Uterus (tissue), 2 donors: ENCODE data around the gene ARHGAP42.
A peak's percentile ranks its signal among the peaks of the same experiment; 100 is the strongest.

Experiments used
- POLR2A ChIP-seq, 2 donors: fragments of 450-650 bp; IDR thresholded peaks; one replicate each; pipeline ENCODE4 v1.6.1; 2016; ENCODE audit warnings: antibody characterized with exemption in 2 of 2, mild to moderate bottlenecking in 1 of 2, moderate library complexity in 1 of 2
- TF ChIP-seq, protein P1 (sequence below), 4 experiments: fragments of 200-600 bp in 2 of 4; fragments of 450-650 bp in 2 of 4; sonication (generic) in 2 of 4; IDR thresholded peaks; one replicate each; pipeline ENCODE4 v1.5.1; 2016 to 2019; ENCODE audit warnings: antibody characterized with exemption in 4 of 4, mild to moderate bottlenecking in 2 of 4, moderate library complexity in 1 of 4

DNA sequence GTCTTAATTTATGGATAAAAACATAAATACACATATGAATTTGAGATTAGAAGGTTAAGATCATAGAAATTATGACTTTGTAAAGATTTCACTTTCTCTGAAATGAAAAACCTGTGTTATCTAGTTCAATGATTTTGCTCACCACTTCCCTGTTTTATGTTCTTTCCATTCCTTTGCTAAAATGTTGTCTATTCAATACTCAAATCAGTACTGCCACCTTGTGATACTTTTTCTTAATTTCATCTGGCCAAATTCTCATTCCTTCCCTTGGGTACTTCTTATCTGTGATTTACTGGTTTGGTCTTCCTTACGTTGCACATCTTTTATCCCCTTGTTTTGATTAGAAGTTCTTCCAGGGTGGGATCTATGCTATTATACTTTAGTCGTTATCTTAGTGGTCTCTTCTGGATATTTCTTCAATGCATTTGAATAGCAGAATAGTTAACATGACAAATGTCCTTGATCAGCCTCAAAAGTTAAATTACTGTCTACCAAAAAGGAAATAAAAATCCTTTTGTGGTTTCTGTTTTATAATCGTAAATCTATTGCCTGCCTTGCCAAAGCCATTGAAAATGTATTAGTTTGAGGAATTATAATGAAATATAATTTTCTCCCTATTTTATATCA is 245.5 kb downstream of the ARHGAP42 start:
- TF ChIP-seq POLR2A (IDR thresholded peaks at IDR 0.05): no peak
- TF ChIP-seq, protein P1, sequence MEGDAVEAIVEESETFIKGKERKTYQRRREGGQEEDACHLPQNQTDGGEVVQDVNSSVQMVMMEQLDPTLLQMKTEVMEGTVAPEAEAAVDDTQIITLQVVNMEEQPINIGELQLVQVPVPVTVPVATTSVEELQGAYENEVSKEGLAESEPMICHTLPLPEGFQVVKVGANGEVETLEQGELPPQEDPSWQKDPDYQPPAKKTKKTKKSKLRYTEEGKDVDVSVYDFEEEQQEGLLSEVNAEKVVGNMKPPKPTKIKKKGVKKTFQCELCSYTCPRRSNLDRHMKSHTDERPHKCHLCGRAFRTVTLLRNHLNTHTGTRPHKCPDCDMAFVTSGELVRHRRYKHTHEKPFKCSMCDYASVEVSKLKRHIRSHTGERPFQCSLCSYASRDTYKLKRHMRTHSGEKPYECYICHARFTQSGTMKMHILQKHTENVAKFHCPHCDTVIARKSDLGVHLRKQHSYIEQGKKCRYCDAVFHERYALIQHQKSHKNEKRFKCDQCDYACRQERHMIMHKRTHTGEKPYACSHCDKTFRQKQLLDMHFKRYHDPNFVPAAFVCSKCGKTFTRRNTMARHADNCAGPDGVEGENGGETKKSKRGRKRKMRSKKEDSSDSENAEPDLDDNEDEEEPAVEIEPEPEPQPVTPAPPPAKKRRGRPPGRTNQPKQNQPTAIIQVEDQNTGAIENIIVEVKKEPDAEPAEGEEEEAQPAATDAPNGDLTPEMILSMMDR (IDR thresholded peaks at IDR 0.05): peak; percentile 44 to 54 (median 48)
